CD1c-positive myeloid dendritic cell (primary cell): ENCODE data around the gene SLC26A2.
"Not testable (repeated sequence)": the region's sequence is repeated elsewhere in the genome, so short reads cannot be mapped to it uniquely, and the experiment has no call there.

ENCODE experiments used
- DNase-seq: peaks from one replicate; pipeline ENCODE4 v3.0.0-alpha.2; 2016; ENCODE audit errors: extremely low spot score

SLC26A2 gene

DNA sequence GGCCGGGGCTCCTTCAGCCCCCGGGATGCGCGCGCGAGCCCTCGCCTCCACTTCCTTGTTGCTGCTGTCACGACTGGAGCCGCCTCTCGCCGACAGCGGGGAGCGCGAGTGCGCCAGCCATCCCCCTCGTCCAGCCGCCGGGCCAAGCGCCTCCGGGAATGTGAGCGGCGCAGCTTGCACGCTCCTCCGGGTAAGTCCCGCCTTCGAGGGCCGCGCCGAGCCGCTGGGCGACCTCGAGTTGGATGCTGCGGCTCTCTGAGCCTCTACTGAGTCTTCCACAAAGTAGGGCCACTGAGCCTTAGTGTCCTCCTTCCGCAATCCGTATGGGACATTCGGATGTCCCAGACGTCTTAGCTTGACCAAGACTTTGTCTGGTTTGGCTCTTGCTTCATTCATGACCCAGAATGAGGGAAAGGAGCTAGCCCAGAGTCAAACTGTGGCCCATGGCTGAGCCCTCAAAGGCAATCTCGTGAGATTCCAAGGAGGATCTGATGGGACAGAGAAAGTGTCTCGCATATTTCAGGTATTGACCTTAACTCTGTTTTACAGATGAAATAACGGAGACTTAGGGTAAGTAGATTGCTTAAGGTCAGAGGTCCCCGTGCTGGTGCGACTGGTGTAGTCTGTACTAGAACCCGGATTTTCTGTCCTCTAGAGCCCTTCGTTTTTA is 40.6 kb downstream of the SLC26A2 start:
- peak; percentile 60 for DNase-seq

GRCh38 chr5:150001660-150002486 is 41.3 kb downstream of the SLC26A2 start:
- DNase-seq: peak; percentile 84

- DNase-seq: no peak
These were observed 45.8 kb downstream of the SLC26A2 start for GRCh38 chr5:150006318-150006717.

GRCh38 chr5:150007050-150007449 is 46.5 kb downstream of the SLC26A2 start:
- no peak for DNase-seq

GRCh38 chr5:150009671-150010387 is 49.3 kb downstream of the SLC26A2 start:
- DNase-seq: no peak

DNA sequence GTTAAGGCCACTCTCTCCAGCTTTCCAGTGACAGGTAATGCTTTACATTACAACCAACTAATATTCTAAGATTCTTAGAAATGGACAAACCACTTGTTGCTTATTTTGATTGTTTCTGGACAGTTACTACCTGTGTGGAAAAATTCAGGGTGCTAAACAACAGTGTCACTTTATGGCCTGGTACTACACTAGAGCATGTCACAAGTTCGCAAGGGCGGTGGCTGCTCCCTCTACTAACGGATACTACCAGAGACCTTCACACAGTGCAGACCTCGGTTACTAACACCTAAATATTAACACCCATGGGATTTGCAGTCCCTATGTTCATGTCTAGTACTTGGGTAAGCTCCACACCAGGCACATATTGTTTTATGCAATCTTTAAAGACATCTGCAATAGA is 53.4 kb downstream of the SLC26A2 start:
- no peak for DNase-seq

GRCh38 chr5:150014456-150014855 is 53.9 kb downstream of the SLC26A2 start:
- no peak for DNase-seq

DNA sequence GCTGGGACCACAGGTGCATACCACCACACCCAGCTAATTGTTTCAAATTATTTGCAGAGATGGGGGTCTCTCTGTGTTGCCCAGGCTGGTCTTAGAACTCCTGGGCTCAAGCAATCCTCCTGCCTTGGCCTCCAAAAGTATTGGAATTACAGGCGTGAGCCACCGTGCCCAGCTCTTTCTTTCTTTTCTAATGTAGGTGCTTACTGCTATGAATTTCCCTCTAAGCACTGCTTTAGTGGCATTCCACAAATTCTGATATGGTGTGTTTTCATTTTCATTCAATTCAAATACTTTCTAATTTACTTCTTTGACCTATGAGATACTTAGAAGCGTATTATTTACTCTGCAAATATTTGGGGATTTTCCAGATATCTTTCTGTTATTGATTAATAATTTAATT is 54.9 kb downstream of the SLC26A2 start:
- DNase-seq: no peak

GRCh38 chr5:150016537-150016936 is 56.0 kb downstream of the SLC26A2 start:
- DNase-seq: no peak

DNA sequence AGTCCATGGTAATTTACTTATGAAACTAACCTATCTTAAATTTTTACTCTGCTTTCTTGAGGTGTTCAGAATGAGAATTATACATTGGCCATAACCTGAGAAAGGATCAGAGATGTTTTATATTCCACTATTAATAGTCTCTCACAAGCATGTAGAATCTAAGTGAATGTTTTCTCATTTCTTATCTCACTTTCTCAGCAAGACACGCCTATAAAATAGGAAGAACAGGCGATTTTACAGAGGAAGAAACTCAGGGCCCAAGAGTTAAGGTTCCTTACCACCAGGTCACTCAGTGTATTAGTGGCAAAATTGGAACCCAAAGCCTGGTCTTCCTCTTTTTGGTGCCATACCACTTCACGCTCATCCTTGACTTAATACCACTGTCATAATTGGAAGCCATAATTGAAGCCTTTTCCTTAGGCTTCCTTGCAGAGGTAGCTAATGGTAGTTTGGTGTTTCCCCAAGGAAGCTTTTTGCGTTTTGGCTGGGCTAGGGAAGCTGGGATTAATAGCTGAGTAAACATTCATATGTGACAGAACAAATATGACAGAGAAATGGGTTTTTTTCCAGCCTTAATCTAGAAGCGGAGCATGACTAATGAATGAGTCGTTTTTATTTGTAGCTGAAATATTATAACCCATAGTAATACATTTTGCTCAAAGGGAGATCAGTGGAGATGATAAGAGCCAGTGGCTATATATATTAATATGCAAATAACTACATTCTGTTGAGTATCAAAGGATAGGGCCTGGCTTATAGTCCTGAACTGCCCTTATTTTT is 56.9 kb downstream of the SLC26A2 start:
- no peak for DNase-seq

DNA sequence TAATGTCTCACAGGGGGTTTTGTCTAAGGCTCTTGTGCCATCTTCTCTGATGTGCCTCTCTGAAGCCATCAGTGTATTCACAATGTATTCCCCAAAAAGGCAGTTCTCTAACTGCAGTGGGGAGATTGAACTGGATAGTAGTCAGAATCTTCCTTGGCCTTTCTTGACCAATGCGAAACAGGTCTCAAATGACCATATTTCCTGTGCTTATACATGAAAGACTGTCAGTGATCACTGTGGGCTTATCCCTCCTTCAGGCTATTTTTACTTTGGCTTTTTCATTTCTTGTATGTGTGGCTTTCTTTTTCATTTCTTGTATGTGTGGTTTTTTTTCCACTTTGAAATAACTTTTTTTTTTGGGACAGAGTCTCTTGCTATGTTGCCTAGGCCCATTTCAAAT is 59.7 kb downstream of the SLC26A2 start:
- no peak for DNase-seq

DNA sequence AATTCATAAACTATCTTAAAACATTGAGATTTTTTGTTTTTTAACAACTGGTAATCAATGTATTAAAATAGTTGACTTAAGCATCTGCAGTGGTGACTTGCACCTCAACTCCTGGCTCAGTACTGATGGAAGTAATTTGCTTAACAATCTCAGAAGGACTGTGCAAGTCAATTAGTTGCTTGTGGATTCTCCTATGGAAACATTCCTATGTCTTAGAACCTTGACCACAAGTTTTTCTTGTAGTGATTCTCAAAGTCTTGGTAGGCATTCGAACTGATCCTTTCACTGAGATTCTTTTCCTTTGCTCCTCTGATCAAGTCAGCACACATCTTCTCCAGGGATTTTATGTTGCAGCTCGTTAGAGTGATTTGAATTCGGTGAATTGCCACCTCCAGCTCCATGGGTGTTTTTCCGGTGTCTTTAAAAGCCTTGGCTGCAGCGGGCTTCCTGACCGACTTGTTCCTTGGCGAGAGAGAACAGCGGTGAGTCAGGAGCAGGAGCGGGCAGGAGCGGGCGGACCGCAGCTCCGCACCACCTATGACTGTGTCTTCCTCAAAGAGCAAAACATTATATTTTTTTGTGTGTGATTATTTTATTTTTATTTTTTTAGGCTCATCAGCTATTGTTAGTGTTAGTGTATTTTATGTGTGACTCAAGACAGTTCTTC is 61.1 kb downstream of the SLC26A2 start:
- no peak for DNase-seq

DNA sequence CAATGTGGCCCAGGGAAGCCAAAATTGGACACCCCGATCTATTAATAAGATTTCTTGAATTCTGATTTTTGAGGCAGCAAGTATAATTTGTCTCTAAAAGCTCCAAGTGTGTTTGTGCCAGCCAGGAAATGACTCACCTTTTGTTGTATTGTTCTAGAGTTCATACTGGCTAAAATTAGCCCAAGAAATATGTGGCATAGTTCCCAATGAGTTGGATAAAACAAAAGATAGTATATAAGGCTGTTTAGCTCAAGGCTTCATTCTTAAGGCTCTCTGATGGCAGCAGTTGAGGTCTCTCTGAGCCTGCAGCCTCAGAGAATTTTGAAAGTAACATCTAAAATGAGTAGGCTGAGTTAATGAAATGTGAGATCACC is 61.6 kb downstream of the SLC26A2 start:
- DNase-seq: no peak

- DNase-seq: no peak
These were observed 62.1 kb downstream of the SLC26A2 start for GRCh38 chr5:150022681-150023080.

DNA sequence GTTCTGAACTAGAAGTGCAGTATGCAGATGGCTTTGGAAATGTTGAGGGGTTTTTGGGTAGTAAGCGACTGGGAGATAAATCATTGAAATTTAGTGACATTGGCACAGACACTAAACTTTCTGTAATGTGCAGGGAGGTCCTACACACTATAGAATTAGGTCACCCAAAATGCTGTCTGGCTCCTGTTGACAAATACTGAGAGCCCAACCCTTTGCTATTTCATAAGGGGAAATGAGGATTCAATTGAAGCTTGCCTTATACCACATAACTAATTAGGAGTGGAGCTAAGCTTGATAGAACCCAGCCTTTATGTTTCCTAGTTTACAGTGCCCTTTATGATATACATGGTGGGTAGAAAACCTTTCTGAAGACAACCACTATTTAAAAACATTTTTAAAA is 62.6 kb downstream of the SLC26A2 start:
- no peak for DNase-seq

- no peak for DNase-seq
These were observed 63.9 kb downstream of the SLC26A2 start for GRCh38 chr5:150024346-150024984.

DNA sequence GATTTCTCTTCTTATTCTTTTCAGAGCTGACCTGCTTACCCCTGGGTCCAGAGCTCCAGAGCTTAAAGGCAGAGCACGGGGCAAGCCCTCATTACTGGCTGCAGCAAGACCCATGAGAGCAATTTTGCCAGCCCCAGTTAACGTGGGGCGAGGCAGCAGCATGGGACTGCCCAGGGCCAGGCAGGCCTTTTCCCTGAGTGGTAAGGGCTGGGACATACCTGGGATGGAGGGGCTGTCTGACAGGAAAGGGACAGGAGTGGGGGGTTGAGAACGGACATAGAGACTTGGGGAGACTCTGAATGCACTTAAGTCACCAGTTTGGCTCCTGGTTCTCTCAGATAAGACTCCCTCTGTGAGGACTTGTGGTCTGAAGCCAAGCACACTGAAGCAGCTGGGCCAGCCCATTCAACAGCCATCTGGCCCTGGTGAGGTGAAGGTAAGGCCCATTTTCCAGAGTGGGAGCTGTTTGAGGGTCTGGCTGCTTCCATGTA is 66.2 kb downstream of the SLC26A2 start:
- DNase-seq: no peak

DNA sequence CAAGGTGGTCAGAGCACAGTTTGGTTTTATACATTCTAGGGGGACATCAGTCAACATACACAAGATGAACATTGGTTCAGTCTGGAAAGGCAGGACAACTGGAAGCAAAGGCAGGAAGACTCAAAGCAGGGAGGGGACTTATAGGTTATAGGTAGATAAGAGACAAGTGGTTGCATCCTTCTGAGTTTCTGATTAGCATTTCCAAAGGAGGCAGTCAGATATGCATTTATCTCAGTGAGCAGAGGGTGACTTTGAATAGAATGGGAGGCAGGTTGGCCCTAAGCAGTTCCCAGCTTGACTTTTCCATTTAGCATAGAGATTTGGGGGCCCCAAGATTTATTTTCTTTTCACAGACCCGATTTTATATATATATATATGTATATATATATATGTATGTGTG is 67.5 kb downstream of the SLC26A2 start:
- not testable (repeated sequence) for DNase-seq

DNA sequence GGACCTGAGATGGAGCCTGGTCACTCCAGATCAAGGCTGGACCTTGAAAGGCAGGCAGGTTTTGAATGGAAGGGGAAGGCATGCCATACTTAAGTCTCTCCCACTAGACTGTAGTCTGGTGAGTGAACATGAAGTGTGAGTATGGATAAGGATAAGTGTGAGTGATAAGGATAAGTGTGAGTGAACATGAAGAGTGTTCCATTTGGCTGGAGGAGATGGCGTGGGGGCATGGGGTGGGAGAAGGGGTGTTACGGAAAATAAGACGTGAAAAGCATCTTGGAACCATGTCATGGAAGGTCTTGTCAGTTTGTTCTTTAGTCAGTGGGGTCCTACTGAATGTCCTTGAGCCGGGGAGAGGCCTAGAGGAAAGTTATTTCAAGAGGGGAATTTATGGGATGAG is 72.8 kb downstream of the SLC26A2 start:
- no peak for DNase-seq

GRCh38 chr5:150034662-150035061 is 74.1 kb downstream of the SLC26A2 start:
- no peak for DNase-seq
